ENCODE results near the gene SNAPC2.

The SNAPC2 gene

DNA sequence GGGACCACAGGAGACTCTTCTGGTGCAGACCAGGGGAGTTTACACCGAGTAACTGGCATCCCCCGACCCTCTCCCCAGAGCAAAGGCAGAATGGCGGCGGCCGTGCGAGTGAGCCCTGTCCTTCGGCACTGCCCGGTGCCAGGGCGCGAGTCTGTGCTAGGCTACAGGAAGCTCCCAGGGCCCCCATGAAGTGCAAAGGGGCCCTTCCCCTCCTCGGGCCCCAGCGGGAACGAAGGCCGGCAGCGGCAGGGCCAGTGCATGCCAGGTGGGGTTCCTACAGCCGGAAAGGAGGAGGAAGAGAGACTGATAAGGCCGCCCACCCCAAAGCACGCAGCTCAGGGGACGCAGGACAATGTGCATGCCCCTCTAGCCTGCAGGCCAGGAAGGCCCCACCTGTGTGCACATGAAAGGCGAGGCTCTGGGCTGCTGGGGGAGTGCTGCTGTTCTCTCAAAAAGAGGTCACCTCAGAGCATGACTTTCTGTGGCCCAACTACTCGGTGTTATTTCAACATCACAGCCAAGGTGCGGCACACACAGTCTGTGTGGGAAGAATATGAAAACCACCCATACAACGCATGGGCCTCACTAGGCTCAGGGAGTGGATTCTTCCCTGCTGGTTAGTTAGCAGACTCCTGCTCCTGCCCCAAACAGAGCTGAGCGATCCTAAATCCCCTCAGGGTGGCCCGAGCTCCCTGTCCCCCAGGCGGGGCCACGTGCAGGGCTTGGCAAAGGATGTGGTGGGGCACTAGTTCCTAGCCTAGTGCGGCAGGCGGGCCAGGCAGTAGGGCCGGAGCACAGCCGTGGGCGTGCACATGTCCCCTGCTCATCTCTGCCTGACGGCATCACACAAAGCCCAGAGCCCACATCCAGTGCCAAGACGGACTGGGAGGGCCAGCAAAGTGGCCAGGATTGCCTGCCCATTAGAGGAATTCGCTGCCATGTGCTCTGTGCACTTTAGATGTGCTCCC lies 51.7 kb downstream of the SNAPC2 start:
- DNase-seq: no peak

Data from inflammatory macrophage treated with lipopolysaccharide for 4 hours (primary cell).